A549 (cell line): ENCODE results near the gene M6PR. TPM values are rescaled to one million over a fixed set of nuclear protein-coding genes. Genes with fewer than 3 reads are reported as not detected.

ENCODE experiments used
- ATAC-seq, 2 experiments: fragments of 200-7000 bp in 1 of 2; fragments of >200 bp in 1 of 2; cut with Nextera tagmentation in 1 of 2; cut with Tn5 transposase in 1 of 2; 3 replicates each; pipeline versions ENCODE4 v1.8.0 to v1.9.1; 2018 to 2020; ENCODE audit warnings: mild to moderate bottlenecking in 1 of 2, moderate library complexity in 1 of 2
- CTCF ChIA-PET: fragments of 300-600 bp; sonication (Branson Sonifier 250); formaldehyde crosslinking; extraction: SDS; loops from one replicate; lab custom pipeline; 2021; ENCODE audit warnings: antibody characterized with exemption, inconsistent platforms; lab: Yijun Ruan, JAX
- POLR2A ChIA-PET: fragments of 350-600 bp; formaldehyde crosslinking; extraction: SDS; loops from one replicate; lab custom pipeline; 2021; ENCODE audit warnings: antibody characterized with exemption, inconsistent platforms; lab: Yijun Ruan, JAX
- DNase-seq, 2 experiments: peaks; one replicate each; pipeline versions ENCODE4 v3.0.0 to v3.0.0-alpha.2; 2011 to 2016; ENCODE audit warnings: low read depth in 1 of 2, low spot score in 1 of 2
- FAIRE-seq: peaks from 2 replicates; lab custom pipeline; 2011; peaks lifted over from hg19 to GRCh38; lab: Jason Lieb, UNC
- H3K27ac ChIP-seq, 2 experiments: fragments of >200 bp; sonication (Bioruptor Twin); formaldehyde crosslinking; 3 replicates each; pipeline ENCODE4 v1.5.1; 2016 to 2017
- H3K4me1 ChIP-seq: fragments of >200 bp; sonication (Bioruptor Twin); formaldehyde crosslinking; 3 replicates; pipeline ENCODE4 v1.6.1; 2016
- H3K4me2 ChIP-seq: fragments of >200 bp; sonication (Bioruptor Twin); formaldehyde crosslinking; 3 replicates; pipeline ENCODE4 v1.6.1; 2016
- H3K4me3 ChIP-seq: fragments of >200 bp; sonication (Bioruptor Twin); formaldehyde crosslinking; 3 replicates; pipeline ENCODE4 v1.5.1; 2016
- H3K9me3 ChIP-seq: fragments of >200 bp; sonication (Bioruptor Twin); formaldehyde crosslinking; 3 replicates; pipeline ENCODE4 v1.6.1; 2016
- BHLHE40 ChIP-seq: IDR thresholded peaks from 2 replicates; pipeline ENCODE4 v1.6.1; 2012; ENCODE audit warnings: low read depth, low read length, inconsistent platforms
- CBX8 ChIP-seq: fragments of 200-600 bp; sonication (generic); IDR thresholded peaks from 2 replicates; pipeline ENCODE4 v1.6.1; 2016
- CEBPB ChIP-seq, 2 experiments: fragments of >200 bp in 1 of 2; sonication (Bioruptor Twin) in 1 of 2; formaldehyde crosslinking in 1 of 2; IDR thresholded peaks; 2 replicates each; pipeline ENCODE4 v1.6.1; 2012 to 2016
- CHD4 ChIP-seq: fragments of 200-600 bp; sonication (generic); IDR thresholded peaks from 2 replicates; pipeline ENCODE4 v1.6.1; 2016; ENCODE audit warnings: antibody characterized with exemption, mild to moderate bottlenecking, borderline replicate concordance
- EHF ChIP-seq: fragments of 250-450 bp; sonication (Bioruptor Pico); IDR thresholded peaks from 2 replicates; pipeline ENCODE4 v1.5.0; 2020; ENCODE audit warnings: mild to moderate bottlenecking
- EHMT2 ChIP-seq: fragments of 200-600 bp; sonication (generic); IDR thresholded peaks from 2 replicates; pipeline ENCODE4 v1.6.1; 2016; ENCODE audit warnings: antibody characterized with exemption, low read depth, mild to moderate bottlenecking, moderate library complexity
- EP300 ChIP-seq, 2 experiments: fragments of >200 bp; sonication (Bioruptor Twin); formaldehyde crosslinking; IDR thresholded peaks; 2 replicates in 1 of 2; 3 replicates in 1 of 2; pipeline ENCODE4 v1.6.1; 2016 to 2017
- ESRRA ChIP-seq: fragments of 150-350 bp; IDR thresholded peaks from 2 replicates; pipeline ENCODE4 v1.6.1; 2014; ENCODE audit warnings: mild to moderate bottlenecking, low read length, borderline replicate concordance
- GATA3 ChIP-seq: IDR thresholded peaks from 2 replicates; pipeline ENCODE4 v1.6.1; 2012; ENCODE audit warnings: borderline replicate concordance
- HDAC2 ChIP-seq: fragments of 200-600 bp; sonication (generic); IDR thresholded peaks from 2 replicates; pipeline ENCODE4 v1.6.1; 2016
- HOXA7 ChIP-seq: fragments of 250-450 bp; sonication (Bioruptor Pico); IDR thresholded peaks from 2 replicates; pipeline ENCODE4 v1.5.0; 2020; ENCODE audit warnings: mild to moderate bottlenecking, moderate library complexity
- JUN ChIP-seq, 2 experiments: fragments of >200 bp; sonication (Bioruptor Twin); formaldehyde crosslinking; IDR thresholded peaks; 2 replicates in 1 of 2; 3 replicates in 1 of 2; pipeline ENCODE4 v1.6.1; 2016 to 2017
- JUNB ChIP-seq: fragments of >200 bp; sonication (Bioruptor Twin); formaldehyde crosslinking; IDR thresholded peaks from 2 replicates; pipeline ENCODE4 v1.6.1; 2016
- MAFK ChIP-seq: fragments of 450-650 bp; IDR thresholded peaks from 2 replicates; pipeline ENCODE4 v1.6.1; 2014; ENCODE audit not compliant: partially characterized antibody
- NFE2L2 ChIP-seq: fragments of 150-350 bp; conservative IDR thresholded peaks from 2 replicates; pipeline ENCODE4 v1.6.1; 2014; ENCODE audit warnings: low read length
- NPAS2 ChIP-seq: fragments of 250-450 bp; sonication (Bioruptor Pico); IDR thresholded peaks from 2 replicates; pipeline ENCODE4 v1.8.0; 2022; ENCODE audit warnings: mild to moderate bottlenecking, moderate library complexity, borderline replicate concordance
- NR3C1 ChIP-seq: fragments of >200 bp; sonication (Bioruptor Twin); formaldehyde crosslinking; IDR thresholded peaks from 3 replicates; pipeline ENCODE4 v1.6.1; 2017
- PBX3 ChIP-seq: IDR thresholded peaks from 2 replicates; pipeline ENCODE4 v1.6.1; 2012
- PHF8 ChIP-seq: fragments of 200-600 bp; sonication (generic); IDR thresholded peaks from 2 replicates; pipeline ENCODE4 v1.6.1; 2016; ENCODE audit warnings: low read depth, mild to moderate bottlenecking, antibody characterized with exemption, moderate library complexity, borderline replicate concordance
- POLR2AphosphoS2 ChIP-seq: conservative IDR thresholded peaks from 2 replicates; pipeline ENCODE4 v1.6.1; 2012; ENCODE audit warnings: low read length, improper control_type of control experiment, inconsistent platforms
- RARB ChIP-seq: fragments of 250-450 bp; sonication (Bioruptor Pico); IDR thresholded peaks from 2 replicates; pipeline ENCODE4 v1.8.0; 2021; ENCODE audit warnings: mild to moderate bottlenecking, moderate library complexity
- RNF2 ChIP-seq: fragments of 200-600 bp; sonication (generic); IDR thresholded peaks from 2 replicates; pipeline ENCODE4 v1.6.1; 2016; ENCODE audit warnings: low read depth, mild to moderate bottlenecking, antibody characterized with exemption, moderate library complexity, borderline replicate concordance
- SMC3 ChIP-seq: fragments of >200 bp; sonication (Bioruptor Twin); formaldehyde crosslinking; IDR thresholded peaks from 3 replicates; pipeline ENCODE4 v1.6.1; 2018; ENCODE audit warnings: inconsistent platforms
- TP53 ChIP-seq: fragments of 250-450 bp; sonication (Bioruptor Pico); IDR thresholded peaks from 2 replicates; pipeline ENCODE4 v1.5.0; 2021; ENCODE audit warnings: mild to moderate bottlenecking, moderate library complexity
- ZFP36 ChIP-seq: fragments of 450-650 bp; IDR thresholded peaks from 2 replicates; pipeline ENCODE4 v1.6.1; 2014; ENCODE audit warnings: borderline replicate concordance; ENCODE audit not compliant: partially characterized antibody
- WGBS: methylation state at CpG from one replicate; pipeline ENCODE4 v1.1.6; 2017; ENCODE audit errors: missing lambda C conversion rate; 5-methylcytosine and 5-hydroxymethylcytosine counted together
- polyA plus RNA-seq, 4 experiments: library from polyadenylated mRNA; depleted of rRNA in 3 of 4; stranded (reverse); fragments of >200 nt; fragmentation: RNase III in 1 of 4; extraction: RNeasy Plus Mini Kit Qiagen cat#74134 plus additional on column Dnase treatment in 1 of 4; gene quantifications; 2 replicates in 3 of 4; 3 replicates in 1 of 4; pipeline ENCODE4 v1.2.3, GENCODE V29; 2011 to 2017
- TF ChIP-seq, protein P1 (sequence below): fragments of 200-600 bp; sonication (generic); IDR thresholded peaks from 2 replicates; pipeline ENCODE4 v1.6.1; 2016; ENCODE audit warnings: antibody characterized with exemption, mild to moderate bottlenecking, moderate library complexity
- TF ChIP-seq, protein P2 (sequence below): IDR thresholded peaks from 2 replicates; pipeline ENCODE4 v1.6.1; 2012; ENCODE audit warnings: low read depth, borderline replicate concordance
- TF ChIP-seq, protein P3 (sequence below): fragments of 450-650 bp; IDR thresholded peaks from 2 replicates; pipeline ENCODE4 v1.6.1; 2014; ENCODE audit warnings: antibody characterized with exemption

Gene M6PR
- polyA plus RNA-seq, 2 of the 4 experiments (the other 2 are of a cell fraction): 162 to 187 TPM

GRCh38 chr12:8906266-8907180, 42.9 kb downstream of the M6PR start:
- TF ChIP-seq CHD4 (no peak), CBX8 (no peak), PBX3 (no peak), HDAC2 (no peak), GATA3 (no peak), RARB (no peak), SMC3 (no peak), TP53 (CRISPR knock-in tag) (no peak), ZFP36 (no peak), ESRRA (no peak), PHF8 (no peak), NPAS2 (no peak), EHMT2 (no peak), HOXA7 (CRISPR knock-in tag) (no peak), MAFK (no peak), RNF2 (no peak), JUN (IDR thresholded peaks at IDR 0.05) (no peak)
- TF ChIP-seq, protein P1, sequence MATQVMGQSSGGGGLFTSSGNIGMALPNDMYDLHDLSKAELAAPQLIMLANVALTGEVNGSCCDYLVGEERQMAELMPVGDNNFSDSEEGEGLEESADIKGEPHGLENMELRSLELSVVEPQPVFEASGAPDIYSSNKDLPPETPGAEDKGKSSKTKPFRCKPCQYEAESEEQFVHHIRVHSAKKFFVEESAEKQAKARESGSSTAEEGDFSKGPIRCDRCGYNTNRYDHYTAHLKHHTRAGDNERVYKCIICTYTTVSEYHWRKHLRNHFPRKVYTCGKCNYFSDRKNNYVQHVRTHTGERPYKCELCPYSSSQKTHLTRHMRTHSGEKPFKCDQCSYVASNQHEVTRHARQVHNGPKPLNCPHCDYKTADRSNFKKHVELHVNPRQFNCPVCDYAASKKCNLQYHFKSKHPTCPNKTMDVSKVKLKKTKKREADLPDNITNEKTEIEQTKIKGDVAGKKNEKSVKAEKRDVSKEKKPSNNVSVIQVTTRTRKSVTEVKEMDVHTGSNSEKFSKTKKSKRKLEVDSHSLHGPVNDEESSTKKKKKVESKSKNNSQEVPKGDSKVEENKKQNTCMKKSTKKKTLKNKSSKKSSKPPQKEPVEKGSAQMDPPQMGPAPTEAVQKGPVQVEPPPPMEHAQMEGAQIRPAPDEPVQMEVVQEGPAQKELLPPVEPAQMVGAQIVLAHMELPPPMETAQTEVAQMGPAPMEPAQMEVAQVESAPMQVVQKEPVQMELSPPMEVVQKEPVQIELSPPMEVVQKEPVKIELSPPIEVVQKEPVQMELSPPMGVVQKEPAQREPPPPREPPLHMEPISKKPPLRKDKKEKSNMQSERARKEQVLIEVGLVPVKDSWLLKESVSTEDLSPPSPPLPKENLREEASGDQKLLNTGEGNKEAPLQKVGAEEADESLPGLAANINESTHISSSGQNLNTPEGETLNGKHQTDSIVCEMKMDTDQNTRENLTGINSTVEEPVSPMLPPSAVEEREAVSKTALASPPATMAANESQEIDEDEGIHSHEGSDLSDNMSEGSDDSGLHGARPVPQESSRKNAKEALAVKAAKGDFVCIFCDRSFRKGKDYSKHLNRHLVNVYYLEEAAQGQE: no peak
- TF ChIP-seq, protein P2, sequence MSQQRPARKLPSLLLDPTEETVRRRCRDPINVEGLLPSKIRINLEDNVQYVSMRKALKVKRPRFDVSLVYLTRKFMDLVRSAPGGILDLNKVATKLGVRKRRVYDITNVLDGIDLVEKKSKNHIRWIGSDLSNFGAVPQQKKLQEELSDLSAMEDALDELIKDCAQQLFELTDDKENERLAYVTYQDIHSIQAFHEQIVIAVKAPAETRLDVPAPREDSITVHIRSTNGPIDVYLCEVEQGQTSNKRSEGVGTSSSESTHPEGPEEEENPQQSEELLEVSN: no peak
- TF ChIP-seq, protein P3, sequence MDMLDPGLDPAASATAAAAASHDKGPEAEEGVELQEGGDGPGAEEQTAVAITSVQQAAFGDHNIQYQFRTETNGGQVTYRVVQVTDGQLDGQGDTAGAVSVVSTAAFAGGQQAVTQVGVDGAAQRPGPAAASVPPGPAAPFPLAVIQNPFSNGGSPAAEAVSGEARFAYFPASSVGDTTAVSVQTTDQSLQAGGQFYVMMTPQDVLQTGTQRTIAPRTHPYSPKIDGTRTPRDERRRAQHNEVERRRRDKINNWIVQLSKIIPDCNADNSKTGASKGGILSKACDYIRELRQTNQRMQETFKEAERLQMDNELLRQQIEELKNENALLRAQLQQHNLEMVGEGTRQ: no peak
- Histone ChIP-seq H3K4me1 (no peaks in the 10 kb centered on the region), H3K9me3 (no peaks in the 10 kb centered on the region), H3K27ac (no peak overlapping the region), H3K4me3 (no peak overlapping the region), H3K4me2 (no peak overlapping the region)
- ATAC-seq (no peak), DNase-seq (no peak), FAIRE-seq (no peak)
- CTCF ChIA-PET: interaction anchor here (0.8 to 4.1 kb wide), 2 partner anchors 16 to 17 kb away, joined by 4 to 22 read pairs; no protein-coding TSS in a partner anchor
- POLR2A ChIA-PET: no interaction called here
- 73% methylated on average over 16 of the region's 16 CpGs for WGBS

GRCh38 chr12:8905546-8905945, 43.9 kb downstream of the M6PR start:
- no peaks in the 10 kb centered on the region for H3K4me1 ChIP-seq
- no peak overlapping the region for H3K4me3 ChIP-seq
- H3K9me3 ChIP-seq: no peaks in the 10 kb centered on the region
- FAIRE-seq (no peak), ATAC-seq (no peak), DNase-seq (no peak)
- H3K4me2 ChIP-seq: no peak overlapping the region
- POLR2A ChIA-PET: no interaction called here
- CTCF ChIA-PET: interaction anchor here (0.8 kb wide), 1 partner anchor 16 kb away, joined by 4 read pairs; no protein-coding TSS in a partner anchor
- H3K27ac ChIP-seq: no peak overlapping the region
- 73% methylated on average over 9 of the region's 10 CpGs for WGBS
- TF ChIP-seq RARB: no peak
- no peak for TF ChIP-seq NFE2L2
- TF ChIP-seq HOXA7 (CRISPR knock-in tag): no peak
- no peak for TF ChIP-seq EP300 (IDR thresholded peaks at IDR 0.05)
- no peak for TF ChIP-seq BHLHE40
- TF ChIP-seq, protein P1: no peak
- no peak for TF ChIP-seq NPAS2
- TF ChIP-seq GATA3: no peak
- no peak for TF ChIP-seq CEBPB (IDR thresholded peaks at IDR 0.05)
- no peak for TF ChIP-seq EHF (CRISPR knock-in tag)
- TF ChIP-seq NR3C1: no peak
- no peak for TF ChIP-seq JUNB
- no peak for TF ChIP-seq POLR2AphosphoS2
